HG03095 (cell line): Measurements from ENCODE around the gene BTLA.
"Not testable (repeated sequence)": the region's sequence is repeated elsewhere in the genome, so short reads cannot be mapped to it uniquely, and the experiment has no call there.

ENCODE experiments used
- ATAC-seq: cut with Tn5 transposase; IDR thresholded peaks from one replicate; pipeline ENCODE4 v1.9.1; 2021; ENCODE audit warnings: moderate library complexity; ENCODE audit not compliant: unreplicated experiment

Gene BTLA

DNA sequence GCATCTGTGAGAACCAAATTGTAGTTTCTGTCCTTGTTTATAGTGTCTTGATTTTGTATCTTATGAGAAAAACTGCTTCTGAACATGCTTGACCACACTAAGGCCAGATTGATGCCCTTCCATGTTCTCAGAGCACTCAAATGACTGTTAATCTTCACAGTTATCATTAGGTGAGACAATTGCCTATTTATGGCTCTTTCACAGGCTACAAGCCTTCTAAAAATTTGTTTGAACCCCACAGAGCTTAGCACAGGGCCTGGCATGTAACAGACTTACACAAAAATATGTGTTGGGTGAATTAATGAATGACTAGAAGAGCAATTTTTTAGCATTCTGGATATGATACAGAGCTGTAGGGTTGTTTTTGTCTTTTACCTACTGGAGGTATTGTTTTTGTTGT, 43.1 kb downstream of the BTLA start:
- ATAC-seq = no peak

DNA sequence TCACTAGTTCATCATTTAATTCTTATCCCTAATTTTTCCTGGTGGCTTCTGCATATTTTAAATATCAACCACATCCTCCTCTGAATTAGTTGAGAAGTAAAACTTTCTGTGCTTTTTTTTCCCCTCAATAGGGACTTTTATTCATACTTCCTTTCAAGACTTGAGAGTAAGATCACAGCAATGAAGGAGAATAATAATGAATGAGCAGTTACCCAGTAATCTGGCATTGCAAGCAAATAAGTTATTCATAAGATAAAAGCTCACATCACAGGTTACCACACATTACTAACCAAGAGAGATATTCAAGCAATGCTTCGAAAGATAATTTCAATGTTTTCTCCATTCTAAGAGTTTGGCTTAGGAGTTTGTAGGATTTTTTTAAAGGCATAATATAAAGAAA, 50.3 kb downstream of the BTLA start:
- ATAC-seq = no peak

DNA sequence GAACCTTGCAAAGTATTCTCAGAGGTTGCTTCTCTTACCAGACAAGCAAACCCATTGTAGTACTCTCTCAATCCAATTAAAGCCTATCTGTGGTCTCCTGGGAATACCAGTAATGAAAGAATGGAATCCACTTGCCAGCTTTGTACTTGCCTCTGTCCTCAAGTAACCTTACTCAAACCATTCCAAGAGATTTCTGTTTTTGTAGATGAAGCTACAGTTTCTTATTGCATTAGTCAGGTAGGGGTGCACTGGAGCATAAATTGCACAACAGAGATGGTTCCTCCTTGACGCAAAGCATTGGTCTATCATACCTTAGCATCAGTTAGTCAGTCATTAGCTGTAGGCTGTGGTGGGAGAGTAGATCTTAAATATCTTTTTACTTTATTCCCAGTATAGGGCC, 52.9 kb downstream of the BTLA start:
- ATAC-seq = no peak

DNA sequence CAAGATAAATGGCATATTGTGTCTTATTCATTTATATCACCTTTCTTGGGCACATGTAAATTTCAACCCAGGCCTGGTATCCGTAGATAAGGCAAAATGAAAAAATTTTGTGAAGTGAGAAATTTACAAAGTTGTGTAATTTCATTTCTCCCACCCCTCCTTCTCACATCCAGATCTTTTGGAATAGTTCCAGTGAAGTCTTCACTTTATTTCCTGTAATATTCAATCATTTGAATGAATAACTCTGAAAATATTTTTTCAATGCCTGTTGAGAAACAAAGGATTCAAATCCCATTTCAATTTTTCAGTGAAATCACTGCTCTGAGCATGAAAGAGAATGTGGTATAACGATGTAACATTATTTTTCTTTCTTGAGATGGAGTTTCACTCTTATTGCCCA, 53.4 kb downstream of the BTLA start:
- no peak for ATAC-seq

- ATAC-seq = no peak
These were observed 61.9 kb downstream of the BTLA start for GRCh38 chr3:112437146-112438022.

DNA sequence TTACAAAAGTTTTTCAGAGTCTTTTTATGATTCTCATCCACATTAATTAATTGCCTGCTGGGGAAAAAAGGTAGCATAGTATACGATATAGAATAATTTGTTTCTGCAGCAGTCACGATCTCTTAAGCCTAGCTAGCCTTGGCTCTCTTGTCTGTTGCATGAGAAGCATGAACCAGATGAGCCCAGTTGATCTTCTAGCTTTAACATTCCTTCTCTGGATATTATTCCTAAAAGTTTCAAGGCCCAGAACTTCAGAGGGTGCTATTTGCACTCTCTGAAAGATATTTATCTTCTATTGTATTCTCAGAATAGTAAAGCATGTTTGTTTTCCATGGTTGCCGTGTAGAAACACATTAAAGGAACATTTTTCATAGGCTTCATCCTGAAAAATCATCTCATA, 69.3 kb downstream of the BTLA start:
- no peak for ATAC-seq

DNA sequence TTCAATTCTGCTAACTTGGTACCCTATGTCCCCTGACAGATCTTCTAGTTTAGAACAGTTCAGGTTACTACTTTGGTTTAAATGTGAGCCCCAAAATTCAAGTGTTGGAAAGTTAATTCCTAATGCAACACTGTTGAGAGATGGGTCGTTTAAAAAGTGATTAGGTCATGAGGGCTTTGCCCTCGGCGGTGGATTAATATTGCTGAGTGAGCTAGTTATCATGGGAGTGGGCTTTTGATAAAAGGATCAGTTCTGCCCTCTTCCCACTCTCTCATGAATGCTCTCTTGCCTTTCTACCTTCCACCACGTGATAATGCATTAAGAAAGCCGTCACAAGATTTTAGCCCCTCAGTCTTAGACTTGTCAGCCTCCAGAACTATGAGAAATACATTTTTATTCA, 72.1 kb downstream of the BTLA start:
- no peak for ATAC-seq

GRCh38 chr3:112425858-112426750, 73.2 kb downstream of the BTLA start:
- no peak for ATAC-seq

DNA sequence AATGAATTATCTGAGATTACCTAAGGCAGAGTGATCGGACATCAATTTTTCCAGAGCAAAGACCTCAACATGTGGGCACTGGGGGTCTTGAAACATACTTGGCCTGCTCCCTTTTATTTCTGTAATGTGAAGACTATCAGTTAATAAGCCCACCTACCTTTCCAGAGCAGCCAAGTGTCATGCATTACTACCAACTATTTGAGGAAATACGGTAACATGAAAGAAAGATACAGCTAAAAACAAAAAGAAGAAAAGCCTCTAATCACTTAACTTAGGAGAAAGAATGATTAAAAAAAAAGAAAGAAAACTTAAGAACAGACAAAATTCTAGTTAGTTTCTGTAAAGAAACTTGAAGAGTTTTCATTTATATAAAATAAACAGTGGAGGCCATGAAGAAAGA, 73.9 kb downstream of the BTLA start:
- no peak for ATAC-seq

DNA sequence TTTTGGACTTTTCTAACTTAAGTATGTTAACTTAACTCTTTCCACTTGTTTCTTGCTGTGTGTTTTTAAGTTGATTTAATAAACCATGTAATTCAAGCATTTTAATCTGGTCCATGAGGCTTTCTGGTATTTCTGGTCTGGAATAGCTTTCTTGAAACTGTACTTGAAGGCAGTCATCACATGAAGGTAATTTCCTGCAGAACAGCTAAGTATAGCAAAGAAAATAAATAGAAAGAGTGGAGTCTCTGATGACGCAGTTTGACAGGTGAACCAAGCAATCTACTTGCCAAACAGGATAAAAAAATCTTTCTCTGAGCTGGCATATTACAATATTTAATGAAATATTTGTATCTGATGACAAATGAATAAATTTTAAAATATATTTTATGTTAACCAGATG, 74.9 kb downstream of the BTLA start:
- ATAC-seq = no peak

DNA sequence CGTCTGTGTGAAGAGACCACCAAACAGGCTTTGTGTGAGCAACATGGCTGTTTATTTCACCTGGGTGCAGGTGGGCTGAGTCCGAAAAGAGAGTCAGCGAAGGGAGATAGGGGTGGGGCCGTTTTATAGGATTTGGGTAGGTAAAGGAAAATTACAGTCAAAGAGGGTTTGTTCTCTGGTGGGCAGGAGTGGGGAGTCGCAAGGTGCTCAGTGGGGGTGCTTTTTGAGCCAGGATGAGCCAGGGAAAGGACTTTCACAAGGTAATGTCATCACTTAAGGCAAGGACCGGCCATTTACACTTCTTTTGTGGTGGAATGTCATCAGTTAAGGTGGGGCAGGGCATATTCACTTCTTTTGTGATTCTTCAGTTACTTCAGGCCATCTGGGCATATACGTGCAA, 76.4 kb downstream of the BTLA start:
- not testable (repeated sequence) for ATAC-seq

GRCh38 chr3:112418526-112418925, 80.7 kb downstream of the BTLA start:
- not testable (repeated sequence) for ATAC-seq

DNA sequence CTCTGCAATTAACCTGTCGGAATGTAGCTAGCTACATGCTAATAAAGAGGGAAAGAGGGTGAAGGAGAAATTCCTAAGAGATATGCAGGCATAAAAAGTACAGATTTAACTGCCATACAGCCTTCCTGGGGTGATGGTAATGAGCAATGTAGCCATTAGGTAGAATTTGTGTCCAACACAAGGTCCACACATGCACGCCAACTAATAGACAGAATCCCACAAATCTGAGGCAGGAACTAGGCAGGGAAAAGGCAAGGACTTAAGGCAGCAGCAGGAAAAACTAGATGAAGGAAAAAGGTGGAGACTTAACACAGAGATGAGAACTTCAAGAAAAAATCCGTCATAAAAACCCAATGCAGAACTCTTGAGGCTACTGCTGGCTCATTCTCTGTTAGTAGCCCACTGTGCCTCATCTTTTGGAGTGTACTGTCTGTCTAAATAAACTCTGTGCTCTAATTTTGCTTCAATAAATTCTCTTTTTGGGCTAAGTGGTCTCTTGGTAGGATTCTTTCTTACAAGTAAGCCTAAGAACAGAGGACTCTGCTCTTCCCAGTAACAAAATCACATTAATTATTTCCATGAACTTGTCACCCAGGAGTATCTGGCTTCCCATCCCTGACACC, 81.5 kb downstream of the BTLA start:
- no peak for ATAC-seq

- ATAC-seq = no peak
These were observed 82.7 kb downstream of the BTLA start for GRCh38 chr3:112416391-112417212.

DNA sequence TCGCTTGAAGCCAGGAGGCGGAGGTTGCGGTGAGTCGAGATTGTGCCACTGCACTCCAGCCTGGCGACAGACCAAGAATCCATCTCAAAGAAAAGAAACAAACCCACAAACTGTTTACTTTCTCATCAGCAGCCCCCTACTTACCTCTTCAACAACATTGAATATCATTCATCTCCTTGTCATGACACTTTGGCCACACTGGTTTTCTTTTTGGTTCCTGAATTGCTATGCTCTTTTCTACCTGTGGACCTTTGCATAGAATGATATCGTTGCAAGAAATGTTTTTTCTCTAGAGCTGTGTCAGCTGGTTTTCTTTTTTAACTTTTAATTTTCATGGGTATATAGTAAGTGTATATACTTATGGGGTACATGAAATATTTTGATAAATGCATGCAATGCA, 83.9 kb downstream of the BTLA start:
- no peak for ATAC-seq
